Activated T-helper 1 cell treated with Interleukin-2 at 50 U/mL for 16 hours (primary cell): ENCODE measurements around the gene PALLD.

Source experiments
- DNase-seq: peaks from one replicate; pipeline ENCODE4 v3.0.0-alpha.2; 2020; ENCODE audit warnings: low read depth

PALLD gene

DNA sequence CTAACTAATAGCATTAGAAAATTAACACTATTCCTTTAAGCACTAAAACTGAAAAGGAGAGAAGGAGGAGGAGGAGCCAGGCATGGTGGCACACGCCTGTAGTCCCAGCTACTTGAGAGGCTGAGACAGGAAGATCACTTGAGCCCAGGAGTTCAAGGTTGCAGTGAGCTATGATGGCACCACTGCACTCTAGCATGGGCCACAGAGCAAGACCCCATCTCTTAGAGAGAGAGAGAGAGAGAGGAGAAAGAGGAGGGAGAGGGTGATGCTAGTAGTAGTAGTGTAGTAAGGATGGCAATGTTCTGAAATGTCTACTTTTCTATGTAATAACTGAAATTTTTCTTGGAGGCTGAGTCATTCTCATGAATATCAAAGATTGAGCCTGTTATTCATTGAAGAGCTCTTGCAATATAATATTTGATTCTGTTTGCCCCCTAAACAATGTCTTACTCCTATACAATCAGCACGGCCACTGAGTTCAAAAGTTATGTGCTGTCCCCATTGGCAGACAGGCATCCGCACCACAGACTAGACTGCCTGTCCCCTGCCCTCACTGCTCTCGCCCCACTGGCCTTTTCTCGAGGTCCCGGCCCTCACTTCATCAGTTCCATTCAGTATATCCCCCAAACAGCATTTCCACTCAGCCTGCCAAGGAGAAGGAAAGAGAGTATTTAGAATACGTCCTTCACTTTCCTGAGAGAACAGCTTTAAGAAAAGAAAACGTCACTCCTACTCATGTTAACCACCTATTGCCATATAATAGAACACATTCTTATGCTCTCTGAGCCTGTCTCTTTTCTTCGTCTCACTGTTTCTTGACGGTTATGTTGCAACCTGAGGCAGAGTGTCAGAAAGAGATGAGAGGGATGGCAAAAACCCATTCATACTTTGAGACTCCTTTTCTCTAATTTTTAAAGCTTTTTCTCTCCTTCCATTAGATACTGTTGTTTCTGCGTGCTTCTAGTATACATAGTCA, 238.1 kb downstream of the PALLD start:
- no peak for DNase-seq

DNA sequence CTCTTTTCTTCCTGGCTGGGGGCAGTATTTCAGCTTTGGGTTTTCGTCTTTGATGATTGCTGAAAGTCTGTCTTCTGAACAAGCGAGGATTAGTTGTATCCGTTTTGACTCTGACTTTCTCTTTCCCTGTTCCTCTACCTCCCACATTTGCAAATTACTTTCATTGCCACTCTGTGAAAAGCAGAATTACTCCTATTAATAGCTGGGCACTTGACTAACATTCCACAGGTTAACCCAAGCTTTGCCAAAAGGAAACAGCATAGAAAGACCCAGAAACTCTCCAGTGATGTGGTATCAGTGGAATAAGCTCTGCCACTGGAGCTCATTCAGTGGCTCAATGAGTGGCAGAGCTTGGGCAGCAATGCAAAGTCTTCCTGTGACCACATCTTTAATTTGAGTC, 238.9 kb downstream of the PALLD start:
- DNase-seq, result no peak

DNA sequence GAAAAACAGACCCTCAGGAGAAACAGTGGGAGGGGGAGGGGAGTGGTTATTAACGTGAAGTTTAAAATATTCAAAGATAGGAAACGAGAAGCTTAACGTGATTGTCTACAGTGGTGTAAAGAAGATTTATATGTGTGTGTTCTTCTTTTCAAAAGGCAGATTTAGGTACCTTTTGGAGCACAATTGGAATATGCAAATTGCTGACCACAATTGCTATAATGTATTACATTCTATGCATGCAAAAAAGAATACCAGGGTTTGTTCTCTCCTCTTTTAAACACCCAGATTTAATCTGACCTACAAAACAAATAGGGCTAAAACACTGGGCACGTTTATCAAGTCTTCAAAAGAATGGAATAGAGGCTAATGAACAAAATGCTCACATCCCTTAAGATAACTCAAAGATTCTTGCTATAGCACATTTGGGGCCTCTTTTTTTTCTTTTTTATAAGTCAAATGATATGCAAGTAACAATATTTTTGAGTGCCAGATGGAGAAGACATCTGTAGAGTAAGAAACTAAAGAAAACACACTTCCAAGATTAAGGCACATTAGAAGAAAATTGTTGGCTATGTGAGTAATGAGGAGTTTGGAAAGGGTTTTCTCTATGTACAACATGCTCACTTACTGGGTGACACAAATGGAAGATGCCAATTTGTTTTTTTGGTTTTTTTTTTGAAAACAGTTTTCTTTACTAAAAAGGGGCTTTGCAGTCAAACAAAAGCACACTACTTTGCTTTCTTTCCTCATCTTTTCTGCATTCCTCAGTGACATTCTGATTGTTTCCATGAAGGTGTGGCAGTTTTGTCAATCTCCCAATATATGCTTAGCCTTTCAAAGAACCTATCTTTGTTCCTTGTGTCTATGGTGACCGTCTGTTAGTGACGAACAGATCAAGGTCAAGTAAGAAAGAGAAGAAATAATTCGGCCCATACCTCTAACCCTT, 240.3 kb downstream of the PALLD start:
- DNase-seq, result no peak

DNA sequence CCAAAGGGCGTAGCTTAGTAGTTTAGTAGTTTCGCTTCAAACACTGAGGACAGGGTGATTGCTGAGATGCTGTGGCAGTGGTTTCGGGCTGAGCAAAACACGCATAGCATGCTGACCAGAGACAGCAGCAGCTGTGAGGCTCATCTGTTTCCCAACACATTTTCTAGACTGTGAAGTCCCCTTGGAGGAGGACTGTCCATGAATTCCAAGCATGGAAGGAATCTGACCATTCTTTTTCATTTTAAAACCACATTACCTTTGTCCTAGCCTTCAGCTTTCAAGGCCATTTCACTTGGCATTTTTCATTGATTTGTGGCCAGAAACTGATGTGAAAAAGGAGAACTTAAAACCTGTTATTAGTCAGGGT, 240.9 kb downstream of the PALLD start:
- no peak for DNase-seq

DNA sequence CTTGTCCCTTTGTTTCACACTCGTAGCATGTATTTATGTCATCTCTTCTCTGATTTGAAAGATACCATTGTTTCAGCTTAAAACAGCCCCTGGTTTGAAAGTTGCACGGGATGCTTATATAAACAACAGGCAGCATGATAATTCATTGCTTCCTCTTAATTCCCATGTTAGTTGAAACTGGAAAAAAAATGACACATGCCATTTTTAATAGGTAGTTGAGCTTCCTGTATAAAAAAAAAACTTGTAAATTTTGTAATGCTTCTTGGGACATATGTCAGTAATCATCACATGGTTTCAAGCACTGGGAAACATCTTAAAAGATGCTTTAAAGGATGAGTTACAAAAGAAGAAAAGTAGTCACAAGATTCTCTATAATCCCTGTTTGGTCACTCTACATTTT, 243.0 kb downstream of the PALLD start:
- no peak for DNase-seq

DNA sequence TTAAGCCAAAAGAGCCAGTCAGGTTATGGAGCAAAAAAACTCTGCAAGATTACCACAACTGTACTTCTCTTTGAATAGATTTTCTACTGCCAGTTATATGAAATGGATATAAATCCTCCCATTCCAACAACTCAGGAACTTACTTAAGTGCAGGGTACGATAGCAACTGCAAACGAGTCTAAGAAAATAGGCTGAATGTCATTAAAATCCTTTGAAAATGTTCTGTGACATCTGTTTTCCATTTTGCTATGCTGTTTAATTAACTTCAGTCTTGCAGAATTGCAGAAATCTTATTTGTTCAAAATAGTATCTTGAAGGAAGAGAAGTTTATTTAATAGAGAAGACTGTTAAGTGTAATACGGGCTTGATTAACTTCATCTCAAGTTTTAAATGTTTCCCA, 243.8 kb downstream of the PALLD start:
- DNase-seq, result no peak

DNA sequence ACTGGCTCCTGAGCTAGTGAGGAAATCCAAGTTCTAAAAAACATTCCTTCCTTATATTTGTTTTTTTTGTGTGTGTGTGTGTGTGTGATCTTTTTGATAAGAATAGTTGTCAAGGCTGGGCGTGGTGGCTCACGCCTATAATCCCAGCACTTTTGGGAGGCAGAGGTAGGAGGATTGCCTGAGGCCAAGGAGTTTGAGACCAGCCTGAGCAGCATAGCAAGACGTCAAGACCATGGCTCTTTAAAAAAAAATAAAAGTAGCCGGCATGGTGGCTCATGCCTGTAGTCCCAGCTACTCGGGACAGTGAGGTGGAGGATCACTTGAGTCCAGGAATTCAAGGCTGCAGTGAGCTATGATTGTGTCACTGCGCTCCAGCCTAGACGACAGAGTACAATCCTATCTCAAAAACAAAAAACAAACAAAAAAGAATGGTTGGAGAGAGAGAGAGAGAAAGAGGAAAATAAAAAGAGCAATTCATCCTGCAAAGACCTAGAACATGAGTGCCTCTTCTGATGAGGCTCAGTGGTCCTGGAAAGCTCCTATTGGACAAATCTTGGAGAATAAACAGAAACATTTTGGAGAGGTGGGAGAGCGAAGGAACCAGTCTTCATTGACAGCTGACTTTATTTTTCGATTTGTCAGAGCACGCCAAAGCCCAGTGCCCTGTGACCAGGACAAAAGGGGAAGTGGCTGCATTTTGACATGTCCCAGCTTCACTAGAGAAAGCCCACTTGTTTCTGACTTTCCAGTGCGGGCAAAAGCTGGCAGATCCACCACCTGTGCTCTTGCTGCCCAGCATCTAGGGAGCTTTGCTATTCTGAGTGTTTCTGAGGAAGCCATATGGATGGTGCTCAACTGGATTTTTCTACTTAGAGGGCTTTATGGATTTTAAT, 244.7 kb downstream of the PALLD start:
- no peak for DNase-seq

DNA sequence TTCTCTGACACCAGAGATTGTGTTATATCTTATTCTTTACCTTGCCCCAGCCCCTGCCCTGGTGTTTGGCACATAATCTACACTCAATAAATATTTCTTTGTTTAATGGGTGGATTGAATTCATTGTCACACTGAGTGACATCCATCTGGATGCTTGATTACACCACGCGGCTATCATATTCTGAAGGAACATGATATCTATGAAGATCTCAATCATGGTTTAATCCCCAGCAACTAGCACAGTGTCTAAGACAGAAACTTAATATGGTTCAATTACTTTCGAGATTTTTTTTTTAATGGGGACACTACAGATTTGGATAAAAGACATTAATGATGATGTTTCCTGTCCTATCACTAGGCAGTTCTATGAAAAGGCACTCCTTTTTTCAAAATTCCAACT, 246.3 kb downstream of the PALLD start:
- DNase-seq, result no peak

DNA sequence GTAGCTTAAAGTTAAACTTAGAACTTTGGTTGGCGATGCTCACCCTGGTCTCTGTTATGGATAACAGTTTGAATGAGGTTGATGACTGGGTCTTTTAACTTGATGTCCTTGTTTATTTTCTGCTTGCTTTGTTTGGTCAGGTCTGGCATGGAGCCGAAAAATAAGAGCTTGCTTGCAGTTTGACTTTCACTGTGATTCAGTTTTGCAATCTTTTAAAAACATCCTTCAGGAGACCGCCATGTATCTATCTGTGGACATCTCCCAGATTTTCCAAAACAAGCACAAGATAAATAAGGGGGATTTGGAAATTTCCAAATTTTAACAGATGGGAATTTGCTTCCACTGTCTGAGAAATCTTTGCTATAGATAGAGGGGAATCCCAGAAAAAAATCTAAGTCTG, 246.7 kb downstream of the PALLD start:
- no peak for DNase-seq

DNA sequence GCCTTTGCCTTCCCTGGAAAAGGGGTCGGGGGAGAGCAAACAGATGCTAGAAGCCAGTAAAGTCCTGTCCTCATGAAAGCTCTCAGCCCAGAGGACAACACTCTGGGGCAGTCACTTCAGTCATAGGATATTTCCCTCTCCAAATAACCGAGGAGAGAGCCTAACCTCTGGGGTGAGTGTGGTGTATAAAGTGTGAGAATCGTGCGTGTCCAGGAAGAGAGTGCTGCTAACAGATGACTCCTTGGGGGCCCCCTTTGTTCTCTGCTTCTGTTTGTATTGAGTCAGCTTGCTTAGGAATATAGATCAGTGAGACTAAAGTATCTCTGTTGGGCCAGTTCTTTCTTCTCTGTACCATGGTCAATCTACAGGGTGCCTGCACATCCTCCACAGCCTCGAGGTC, 247.2 kb downstream of the PALLD start:
- DNase-seq, result no peak

DNA sequence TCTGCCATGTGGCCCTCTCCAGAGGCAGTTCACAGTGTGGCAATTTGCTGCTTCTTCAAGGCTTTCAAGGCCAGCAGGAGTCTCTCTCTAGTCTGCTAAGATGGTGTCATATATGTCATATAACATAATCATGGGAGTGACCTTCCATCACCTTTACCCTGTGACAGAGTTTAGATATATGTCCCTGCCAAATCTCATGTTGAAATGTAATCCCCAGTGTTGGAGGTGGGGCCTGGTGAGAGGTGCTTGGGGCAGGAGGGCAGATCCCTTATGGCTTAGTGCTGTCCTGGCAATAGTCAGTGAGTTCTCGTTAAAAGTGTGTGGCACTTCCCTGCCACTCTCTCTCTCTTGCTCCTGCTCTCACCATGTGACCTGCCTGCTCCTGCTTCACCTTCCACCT, 252.0 kb downstream of the PALLD start:
- no peak for DNase-seq

DNA sequence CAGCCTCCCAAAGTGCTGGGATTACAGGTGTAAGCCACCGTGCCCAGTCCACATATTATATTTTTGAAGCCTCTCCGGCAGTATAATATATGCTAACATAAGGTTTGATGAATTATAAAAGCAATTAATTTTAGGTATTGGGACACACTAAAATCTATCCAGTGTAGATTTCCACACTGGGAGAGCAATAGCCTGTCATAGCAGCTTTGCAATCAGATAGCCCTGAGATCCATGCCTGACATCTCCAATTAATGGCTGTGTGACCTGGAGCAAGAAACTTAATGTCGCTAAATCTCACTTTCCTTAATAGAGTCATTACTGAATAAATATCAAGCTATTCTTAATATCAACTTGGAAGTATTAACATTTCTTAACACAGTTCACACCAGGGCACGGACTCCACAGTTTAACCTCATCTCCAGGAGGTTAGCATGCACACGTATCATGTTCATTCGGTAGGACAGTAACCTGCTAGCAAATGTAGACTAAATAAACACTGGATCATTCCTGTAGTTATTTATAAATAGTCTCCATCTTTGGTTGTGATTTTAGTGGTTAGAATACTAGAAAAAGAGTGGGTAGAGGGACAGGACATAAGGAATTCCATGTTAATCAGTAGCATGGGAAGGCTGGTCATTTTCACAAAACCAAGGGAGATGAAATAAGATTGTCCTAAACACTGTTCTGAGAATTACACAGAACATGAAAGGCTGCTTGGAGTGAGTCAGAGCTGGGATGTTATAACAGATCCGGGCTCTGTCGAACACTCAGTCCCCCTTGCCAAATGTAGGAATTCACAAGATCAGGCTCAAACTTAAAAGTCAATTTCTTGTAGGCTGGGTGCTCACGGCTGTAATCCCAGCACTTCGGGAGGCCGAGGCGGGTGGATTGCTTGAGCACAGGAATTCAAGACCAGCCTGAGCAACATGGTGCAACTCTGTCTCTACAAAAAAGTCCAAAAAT, 254.7 kb downstream of the PALLD start:
- DNase-seq, result no peak

DNA sequence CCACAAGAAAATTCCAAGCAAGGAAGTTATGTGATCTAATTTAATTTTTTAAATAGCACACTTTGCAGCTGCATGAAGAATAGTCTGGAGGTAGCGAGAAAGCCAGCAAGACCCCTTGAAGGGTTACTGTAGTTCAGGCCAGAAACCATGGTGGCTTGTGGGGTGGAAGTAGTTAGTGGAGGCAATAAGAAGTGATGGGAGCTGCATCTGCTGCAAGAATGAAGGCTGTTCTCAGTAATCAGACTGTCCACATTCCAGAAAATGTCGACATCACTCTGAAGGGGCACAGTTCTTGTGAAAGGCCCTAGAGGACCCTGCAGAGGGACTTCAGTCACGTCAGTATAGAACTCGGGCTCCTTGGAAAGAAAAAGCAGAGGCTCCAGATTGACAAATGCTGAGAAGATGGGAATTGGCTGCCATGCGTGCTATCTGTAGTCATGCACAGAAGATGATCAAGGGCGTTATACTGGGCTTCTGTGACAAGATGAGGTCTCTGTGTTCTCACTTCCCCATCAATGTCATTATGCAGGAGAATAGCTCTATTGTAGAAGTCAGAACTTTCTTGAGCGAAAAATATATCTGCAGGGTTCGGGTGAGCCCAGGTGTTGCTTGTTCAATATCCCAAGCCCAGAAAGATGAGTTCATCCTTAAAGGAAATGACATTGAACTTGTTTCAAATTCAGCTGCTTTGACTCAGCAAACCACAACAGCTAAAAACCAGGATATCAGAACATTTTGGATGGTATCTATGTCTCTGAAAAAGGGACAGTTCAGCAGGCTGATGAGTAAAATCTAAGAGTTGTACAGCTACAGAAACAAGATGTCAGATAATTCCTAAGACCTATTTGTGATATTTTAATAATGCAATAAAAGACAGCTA, 259.0 kb downstream of the PALLD start:
- DNase-seq, result no peak

DNA sequence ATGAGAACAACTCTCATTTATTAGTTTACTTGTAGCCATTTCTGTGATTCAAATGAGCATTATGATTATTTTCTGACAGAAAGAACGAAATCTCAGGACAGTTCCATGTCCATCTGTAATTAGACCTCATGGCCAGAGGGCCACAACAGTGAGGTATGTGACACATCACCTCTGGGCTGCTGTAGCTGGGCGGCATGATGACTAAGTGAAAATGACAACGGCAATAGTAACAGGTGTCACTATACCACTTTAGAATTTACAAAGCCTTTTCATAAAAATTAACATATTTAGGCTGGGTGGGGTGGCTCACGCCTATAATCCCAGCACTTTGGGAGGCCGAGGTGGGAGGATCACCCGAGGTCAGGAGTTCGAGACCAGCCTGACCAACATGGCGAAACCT, 260.6 kb downstream of the PALLD start:
- DNase-seq, result no peak

DNA sequence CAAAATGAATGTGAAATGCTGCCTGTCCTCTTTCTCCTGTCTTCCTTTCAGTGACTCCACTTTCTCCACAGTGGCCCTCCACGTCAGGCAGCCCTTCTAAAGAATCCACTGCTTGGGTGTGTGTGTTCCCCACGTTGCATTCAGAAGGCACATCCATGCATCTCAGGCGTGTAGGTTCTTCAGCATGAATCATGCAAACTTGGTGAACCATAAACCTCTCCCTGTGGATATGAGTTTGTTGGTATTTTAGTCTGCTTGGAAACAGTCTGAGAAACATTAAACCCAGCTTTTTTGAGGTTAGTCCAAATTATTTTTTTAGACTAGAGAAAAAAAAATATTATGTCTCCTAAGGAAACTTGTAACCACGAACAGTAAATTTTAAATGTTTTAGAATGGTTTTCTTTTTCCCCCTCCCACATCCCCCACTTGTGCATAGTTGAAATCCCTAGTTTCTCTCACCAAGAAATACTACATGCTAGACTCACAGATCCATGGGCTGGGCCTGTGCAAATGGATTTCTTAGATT, 261.6 kb downstream of the PALLD start:
- DNase-seq, result no peak

DNA sequence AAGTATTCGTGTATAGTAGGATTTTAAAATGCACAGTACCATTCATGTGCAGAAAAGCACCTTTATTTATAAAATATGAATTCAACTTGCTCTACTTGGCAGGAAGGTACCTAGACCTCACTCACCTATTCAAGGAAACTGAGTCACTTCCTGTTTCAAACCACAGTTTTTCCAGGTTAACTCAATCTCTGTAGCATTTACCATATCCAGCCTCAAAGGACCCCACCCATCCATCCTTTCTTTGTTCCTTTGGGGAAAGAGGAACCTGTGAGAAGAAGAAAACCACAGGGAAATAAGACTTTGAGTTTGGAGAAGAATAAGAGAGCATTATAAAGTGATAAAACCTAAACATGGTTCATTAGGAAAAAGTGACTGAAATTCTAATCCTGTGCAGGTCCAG, 262.5 kb downstream of the PALLD start:
- no peak for DNase-seq

DNA sequence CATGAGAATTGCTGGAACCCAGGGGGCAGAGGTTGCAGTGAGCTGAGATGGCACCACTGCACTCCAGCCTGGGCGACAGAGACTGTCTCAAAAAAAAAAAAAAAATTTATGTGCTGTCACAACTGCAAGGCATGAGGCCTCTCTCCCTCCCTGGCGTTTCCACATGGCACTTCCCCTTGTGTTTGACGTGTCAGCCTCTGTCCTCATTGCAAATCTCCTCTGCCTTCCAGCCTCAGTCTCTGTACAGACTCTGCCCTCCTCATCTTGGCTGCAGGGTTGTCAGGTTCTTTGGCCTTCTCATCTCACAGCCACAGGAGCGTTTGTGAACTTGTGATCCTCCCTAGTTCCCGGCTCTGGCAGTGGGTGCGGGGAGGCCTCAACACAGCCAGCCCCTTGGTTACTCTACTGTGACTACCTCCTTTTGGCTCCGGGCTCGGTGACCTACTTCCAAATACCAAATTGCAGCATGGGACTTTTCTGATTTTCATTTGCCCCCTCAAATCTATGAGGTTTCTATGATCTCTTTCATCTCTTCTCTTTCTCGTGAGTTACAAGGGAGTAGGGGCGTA, 263.2 kb downstream of the PALLD start:
- no peak for DNase-seq

DNA sequence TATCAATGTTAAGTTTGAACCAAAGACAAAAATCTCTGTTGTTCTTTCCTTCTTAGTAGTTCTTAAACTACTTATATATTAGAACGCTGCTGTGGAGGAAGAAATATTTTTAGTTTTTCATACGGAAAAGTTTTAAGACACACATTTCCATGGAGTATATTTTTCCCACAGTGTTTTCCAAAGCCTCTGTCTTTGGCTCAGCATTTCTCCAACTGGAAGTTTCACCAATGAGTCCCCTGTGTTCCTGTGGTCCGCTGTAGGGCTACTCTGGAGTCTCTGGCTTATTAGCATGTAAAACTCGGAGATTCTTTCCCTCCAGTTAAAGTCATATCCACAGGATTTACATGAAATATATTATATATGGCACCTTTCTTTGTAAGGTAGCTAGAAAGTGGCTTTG, 264.2 kb downstream of the PALLD start:
- no peak for DNase-seq

DNA sequence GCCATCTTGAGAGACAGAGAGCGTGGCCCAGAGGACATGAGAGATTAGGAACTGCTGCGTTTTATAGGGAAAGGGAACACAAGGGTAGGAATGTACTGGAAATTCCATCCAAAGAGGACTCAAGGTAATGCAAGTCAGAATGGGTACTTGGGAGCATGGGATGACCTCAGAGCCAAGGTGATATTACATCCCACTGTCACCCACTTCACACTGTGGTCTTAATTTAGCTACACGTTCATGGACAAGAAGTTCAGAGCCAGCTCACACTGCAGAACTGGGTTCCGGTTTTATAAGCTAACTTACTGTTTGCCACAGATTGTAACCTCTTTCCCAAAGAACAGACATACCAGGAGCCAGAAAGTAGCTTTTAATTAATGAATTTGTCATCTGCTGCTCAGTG, 268.5 kb downstream of the PALLD start:
- no peak for DNase-seq
